Raji (cell line): ENCODE data around the gene RPS27.

ENCODE experiments used
- POLR2A ChIP-seq: IDR thresholded peaks from 2 replicates; pipeline ENCODE4 v1.6.1; 2011; ENCODE audit warnings: low read depth, low read length, control low read depth; ENCODE audit not compliant: insufficient read depth

RPS27 gene

DNA sequence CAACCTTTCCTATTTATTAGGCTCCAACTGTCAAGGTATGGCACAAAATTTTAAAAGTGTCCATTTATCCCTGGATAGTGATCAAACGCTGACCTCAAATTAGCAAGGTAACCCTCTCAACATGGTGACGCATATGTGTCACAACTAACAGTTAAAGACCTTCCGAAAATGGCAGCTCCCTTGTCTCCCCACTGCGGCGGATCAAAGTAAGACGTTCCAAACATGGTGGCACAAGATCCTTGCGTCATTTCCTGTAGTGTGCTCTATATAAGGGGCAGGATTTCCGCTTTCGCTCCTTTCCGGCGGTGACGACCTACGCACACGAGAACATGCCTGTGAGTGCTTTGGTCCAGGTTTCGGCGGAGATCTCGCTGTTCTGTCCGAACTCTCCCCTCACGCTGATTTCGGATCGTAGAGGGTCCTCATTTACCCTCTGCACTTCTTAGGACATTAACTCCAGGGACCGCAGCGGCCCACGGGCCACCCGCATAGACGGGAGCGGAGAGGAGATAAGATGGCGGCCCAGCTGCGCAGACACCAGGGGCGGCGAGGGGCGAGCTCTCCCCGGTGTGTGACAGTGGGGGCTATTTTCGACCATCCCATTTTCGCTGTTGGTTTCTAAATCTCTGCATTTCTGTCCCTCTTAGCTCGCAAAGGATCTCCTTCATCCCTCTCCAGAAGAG is at the start of gene RPS27:
TSS of gene RPS27 (plus strand) at position 295 of the 683 bp plus-strand sequence. CDS start at position 330, 35 bp downstream.
- peak; percentile 100 for TF ChIP-seq POLR2A

DNA sequence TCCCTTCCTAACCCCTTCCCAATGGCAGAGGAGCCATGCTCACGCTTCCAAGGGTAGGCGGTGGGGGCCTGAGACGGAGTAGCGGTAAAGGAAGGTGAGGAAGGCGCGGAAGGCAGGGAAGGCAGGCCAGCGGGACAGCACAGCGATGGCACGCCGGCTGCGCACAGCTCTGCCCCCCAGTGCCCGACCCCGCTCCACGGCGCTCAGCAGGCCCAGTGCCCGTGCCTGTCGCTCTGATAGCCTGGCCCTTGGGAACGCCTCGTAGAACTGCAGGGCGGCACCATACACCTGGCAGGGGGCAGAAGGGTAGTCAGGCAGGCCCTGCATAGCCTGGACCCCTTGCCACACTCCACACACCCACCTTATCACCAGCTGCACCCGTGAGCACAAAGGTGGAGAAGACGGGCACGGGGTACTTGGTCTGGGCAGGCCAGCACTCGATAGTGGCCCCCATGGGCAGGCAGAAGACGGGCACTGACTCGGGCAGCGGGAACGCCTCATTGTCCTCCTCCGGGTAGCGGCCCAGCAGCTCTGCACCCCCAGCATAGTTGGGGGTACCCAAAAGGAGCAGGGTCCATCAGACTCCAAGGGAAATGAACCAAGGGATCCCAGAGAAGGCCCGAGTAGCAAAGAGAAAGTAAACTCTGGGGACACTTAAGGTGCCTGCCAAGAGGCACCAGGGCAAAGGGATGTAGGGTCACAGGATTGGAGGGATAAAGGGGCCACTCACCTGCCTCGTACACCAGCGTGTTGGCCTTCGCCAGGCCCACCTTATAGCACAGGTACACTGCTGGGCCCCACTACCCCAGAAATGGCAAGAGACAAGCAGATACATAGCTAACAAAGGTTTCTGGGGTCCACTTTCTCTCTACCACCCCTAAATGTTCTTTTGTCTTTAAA is 48.5 kb upstream of the RPS27 start:
- TF ChIP-seq POLR2A = no peak

DNA sequence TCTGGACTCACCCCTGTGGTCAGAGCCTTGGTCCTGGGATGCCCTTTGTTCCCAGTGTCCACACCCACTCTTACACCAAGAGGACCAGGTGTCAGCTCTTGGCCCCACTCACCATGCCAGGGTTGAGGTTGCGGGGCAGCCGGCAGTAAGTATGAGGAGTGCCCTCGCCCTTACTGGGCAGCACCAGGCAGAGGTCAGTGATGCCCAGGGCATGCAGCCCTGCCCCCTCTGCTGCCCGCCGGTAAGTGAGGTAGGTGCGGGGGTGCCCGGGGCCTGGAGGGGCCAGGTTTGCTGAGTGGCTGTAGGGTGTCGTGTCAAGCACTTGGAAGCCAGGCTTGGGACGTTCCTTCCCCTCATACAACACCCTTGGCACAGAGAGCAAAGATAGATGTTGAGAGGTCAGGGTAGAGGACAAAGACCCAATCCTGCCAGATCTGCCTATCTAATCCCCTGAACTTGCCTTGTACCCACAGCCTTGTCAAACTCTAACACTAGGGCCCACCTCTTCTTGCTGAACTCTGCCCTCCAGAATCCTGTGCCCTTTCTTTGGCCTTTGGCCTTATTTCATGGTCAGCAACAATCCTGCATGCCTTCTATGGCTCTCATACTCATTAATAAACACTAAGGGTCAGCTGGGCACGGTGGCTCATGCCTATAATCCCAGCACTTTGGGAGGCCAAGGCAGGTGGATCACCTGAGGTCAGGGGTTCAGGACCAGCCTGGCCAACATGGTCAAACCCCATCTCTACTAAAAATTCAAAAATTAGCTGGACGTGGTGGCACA is 47.6 kb upstream of the RPS27 start:
- no peak for TF ChIP-seq POLR2A

DNA sequence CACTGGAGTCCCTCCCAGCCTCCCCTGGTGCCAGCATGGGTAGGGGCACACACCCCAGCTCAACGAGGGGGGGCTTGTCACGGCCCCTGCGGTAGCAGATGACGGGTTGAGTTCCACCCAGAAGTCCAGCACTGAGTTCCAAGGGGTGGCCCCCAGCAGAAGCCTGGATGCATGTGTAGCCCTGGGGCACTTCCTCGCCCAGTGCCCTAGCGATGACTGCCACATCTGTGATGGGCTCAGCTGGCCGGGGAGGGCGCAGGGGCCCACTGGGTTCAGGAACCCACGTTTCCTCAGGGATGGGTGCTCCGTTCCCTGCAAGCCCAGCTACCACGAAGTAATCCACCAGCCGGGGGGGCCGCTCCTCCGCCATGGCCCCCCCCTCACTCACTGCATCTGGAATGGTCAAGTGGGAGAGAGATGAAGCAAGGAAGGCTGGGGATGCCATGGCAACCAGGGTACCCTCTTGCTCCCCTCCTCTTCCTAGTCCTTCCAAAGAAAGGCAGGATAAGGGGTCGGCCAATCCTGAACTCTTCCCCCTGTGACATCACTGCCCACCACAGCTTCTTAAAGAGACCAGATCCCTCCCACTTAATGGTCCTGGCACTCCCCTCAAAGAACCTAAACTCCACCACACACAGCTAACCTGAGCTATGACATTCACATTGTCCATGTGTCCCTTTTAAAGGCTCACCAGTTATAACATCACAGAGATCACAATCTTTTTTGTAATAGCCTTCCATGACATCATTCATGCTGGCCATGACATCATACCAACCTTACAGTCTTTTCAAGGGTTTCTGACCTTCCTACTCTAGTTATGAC is 46.3 kb upstream of the RPS27 start:
- TF ChIP-seq POLR2A = no peak

DNA sequence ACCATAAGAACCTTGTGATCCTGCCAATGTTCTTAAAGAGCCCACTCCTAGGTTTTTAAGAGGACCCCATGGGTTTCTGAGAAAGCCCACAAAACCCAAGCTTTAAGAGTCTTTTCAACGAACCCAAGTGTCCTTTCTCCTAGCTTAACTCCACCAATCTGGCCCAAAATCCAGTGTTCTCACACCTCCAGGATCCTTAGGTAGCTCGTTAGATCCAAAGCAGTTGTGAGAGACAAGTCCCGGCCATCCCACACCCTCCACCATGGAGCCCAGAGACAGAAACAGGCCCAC is 45.8 kb upstream of the RPS27 start:
- TF ChIP-seq POLR2A = no peak

DNA sequence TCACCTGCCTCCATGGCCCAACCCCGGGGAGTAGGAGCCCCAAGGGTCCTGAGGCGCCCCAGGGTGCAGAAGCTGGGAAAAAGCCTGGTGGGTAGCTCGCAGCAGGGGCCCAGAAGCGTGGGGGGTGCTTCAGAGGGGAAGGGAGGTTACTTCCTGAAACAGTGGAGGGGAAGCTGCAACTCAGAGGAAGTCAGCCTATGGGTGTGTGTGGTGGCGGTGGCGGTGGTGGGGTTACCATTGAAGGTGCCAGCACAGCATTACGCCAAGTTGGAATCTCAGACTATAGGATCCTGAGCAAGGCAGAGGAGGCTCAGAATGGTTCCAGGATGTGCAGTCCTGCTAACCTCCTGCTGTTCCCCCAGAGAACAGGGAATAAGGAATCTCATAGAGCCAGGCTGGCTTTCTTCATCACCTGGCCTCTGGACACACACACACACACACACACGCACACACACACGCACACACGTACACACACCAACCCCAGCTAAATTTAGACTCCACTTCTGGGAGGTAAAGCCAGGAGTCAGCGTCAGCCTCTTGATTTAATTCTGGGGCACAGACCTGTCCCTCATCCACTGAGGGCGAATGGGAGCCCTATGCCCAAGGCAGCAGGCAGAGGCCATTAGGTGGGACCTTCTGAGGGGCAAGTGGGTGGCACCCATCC is 45.3 kb upstream of the RPS27 start:
- TF ChIP-seq POLR2A = peak; percentile 64

DNA sequence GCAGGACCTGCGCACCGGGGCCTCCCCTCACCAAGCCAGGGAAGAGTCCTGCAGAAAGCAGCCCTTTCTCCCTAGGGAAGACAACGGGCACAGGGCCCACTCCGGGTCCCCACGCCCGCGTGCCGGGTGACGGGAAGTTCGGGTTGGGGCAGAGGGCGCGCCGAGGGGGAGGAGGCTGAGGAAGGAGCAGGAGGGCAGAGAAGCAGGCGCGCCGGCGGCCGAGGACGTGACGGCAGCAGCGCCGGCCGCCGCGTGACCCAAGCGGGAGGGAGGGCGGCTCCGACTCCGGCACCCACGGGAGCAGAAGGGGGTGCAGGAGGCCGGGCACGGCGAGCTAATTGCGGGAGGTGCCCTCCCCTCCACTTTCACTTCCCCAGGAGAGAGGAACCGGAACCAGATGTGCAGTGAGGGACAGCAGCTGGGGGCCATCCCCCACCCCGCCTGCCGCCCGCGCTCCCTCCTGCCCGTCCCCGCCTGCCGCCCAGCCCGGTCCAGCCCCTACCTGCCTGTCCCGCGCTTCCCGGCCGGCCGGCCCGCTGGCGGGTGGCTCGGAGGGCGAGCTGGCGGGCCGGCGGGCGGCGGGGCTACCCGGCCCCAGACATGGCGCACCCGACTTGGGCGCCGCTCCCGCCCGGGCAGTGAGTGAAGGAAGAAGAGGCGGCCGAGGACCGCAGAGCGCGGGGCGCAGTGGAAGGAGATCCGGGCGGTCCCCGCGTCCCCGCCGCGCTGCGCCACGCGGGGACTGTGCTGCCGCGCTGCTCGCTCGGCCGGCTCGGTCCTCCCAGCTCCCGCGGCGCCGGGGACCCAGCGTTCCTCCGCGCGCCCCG is 44.6 kb upstream of the RPS27 start:
- TF ChIP-seq POLR2A = peak; percentile 74

DNA sequence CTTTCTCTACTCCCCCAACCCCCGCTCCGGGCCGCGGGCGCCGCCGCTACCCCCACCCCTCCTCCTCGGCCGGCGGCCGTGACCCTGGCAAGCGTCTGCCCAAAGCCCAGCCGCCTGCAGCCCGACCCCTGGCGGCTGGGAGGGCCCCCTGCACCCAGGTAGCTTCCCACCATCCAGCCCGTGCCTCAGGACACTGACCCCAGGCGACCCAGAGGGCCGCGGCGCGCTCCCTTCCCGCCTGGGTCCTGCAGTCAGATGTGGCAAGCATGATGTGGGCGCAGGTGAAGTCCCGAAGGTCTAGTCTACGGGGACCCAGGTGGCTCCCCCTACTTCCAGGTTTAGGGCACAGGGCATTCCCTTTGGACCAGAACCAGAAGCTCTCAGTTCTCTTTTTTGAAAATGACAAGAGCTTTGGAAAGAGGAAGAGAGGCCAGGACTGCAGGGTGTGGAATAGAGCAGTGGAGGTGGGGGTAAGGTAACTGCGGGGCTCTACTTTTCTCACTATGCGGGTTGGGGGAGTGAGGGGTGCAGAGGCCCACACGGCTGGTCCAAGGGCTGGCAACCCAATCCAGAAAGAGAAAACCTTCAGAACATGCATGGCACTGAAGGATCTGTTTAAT is 43.8 kb upstream of the RPS27 start, which contains the start of gene DENND4B:
TSS of gene DENND4B (minus strand) at position 97 of the 620 bp plus-strand sequence. CDS start 2,344 bp downstream, outside the sequence.
- TF ChIP-seq POLR2A = no peak; the same call in 1 of the 2 replicates

DNA sequence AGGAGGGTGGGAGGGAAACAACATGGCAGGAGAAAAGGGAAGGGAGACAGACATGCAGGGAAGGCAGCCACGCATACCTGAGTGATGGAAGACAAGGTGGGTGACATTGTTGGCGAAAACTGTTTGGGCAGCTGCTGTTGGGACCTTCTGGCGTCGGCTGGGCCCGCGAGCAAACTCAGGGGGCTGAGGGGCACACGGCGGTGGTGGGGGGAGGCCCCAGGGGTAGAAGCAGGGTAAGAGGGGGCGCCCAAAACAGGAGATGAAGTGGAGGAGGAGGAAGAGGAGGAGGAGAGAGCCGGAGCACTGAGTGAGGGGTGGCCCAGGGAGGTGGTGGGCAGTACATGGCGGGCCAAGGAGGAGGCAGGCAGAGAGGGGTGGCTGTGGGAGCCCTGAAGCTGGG is 39.4 kb upstream of the RPS27 start:
- no peak for TF ChIP-seq POLR2A

DNA sequence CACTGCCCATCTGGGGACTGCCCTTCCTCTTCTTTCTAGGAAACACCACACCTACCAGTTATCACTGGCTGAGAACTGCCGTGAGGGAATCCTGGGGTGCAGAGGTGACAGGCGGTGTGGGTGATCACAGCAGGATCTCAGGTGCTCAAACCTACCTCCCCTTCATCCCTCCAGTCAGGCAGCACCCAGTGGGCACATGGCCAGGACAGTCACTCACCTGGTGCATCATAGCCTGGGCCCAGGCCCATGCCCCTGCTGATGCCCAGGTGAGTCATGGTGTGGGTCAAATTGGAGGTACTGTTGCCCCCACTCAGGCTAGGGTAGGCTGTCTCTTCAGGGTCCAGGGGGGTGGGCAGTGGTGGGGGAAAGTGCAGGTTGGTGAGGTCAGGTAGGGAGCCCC is 38.8 kb upstream of the RPS27 start:
- no peak for TF ChIP-seq POLR2A

DNA sequence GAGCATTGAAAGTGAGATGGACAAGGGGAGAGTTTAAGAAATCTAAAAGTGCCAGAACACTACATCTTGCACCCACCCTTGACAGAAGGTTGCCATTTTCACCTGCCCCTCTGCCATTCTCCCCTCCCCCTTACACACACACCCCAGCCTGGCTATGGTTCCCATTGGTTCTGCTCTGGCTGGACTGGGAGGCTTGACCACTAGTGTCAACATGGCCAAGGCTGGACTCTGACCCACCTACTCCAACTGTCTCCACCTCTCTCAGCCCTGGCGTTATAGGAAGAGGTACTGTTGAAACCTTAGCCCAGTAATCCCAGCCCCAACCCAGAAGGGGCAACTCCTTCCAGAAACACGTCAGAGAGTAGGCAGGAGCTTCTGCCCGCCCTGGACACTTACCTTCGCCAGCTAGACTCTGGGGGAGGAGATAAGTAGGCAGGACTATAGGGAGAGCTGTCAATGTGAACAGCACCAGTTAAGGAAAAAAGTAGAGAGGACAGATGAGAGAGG is 36.6 kb upstream of the RPS27 start:
- no peak for TF ChIP-seq POLR2A

DNA sequence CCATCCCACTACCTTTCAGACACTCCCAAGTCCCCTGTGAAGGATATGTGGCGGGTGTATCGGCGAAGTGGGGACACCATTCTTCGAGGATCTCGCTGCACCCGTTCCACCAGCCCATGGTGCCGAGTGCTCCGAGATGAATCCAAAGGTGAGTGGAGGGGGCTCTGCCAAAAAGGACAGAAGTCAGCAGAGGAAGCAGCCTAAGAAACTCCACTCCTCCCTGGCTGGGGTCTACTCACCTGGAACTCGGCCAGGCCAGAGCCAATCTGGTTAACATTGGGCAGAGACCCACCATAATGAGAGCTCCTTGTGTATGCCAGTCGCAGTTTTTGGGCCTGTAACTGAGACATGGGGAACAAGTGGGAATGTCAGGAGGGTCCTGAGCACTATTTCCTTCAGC is 35.7 kb upstream of the RPS27 start:
- TF ChIP-seq POLR2A = no peak
